IMR-90 (cell line): ENCODE data around the gene TADA2A. TPM values are rescaled to one million over a fixed set of nuclear protein-coding genes. Genes with fewer than 3 reads are reported as not detected.

Experiments used
- ATAC-seq: fragments of 200-7000 bp; cut with Tn5 transposase; 2 replicates; pipeline ENCODE4 v1.9.1; 2020; ENCODE audit warnings: low read depth, mild to moderate bottlenecking, moderate library complexity
- BruUV-seq: library from RNA; stranded (reverse); fragments of 400-500 nt; replicated peaks from 2 replicates; lab custom pipeline; 2021; lab: Mats Ljungman, UMichigan
- CTCF ChIA-PET: fragments of 300-600 bp; formaldehyde crosslinking; extraction: SDS; loops from one replicate; lab custom pipeline; 2021; ENCODE audit warnings: antibody characterized with exemption; lab: Yijun Ruan, JAX
- POLR2A ChIA-PET: fragments of 300-600 bp; sonication (Branson Sonifier 250); formaldehyde crosslinking; loops from one replicate; lab custom pipeline; 2022; ENCODE audit warnings: antibody characterized with exemption; ENCODE audit not compliant: unreplicated experiment; lab: Charles Lee
- DNase-seq: peaks from one replicate; pipeline ENCODE4 v3.0.0; 2013
- H2AFZ ChIP-seq: replicated peaks from 2 replicates; pipeline ENCODE3; 2013; ENCODE audit warnings: low read length, mild to moderate bottlenecking; ENCODE audit not compliant: poor library complexity
- H2AK5ac ChIP-seq: 2 replicates; pipeline ENCODE4 v1.6.1; 2013; ENCODE audit warnings: low read depth, low read length, inconsistent platforms
- H2AK9ac ChIP-seq: replicated peaks from 2 replicates; pipeline ENCODE3; 2013; ENCODE audit warnings: mild to moderate bottlenecking, low read depth, low read length, moderate library complexity; ENCODE audit not compliant: poor library complexity
- H2BK120ac ChIP-seq: 2 replicates; pipeline ENCODE4 v1.6.1; 2013; ENCODE audit warnings: low read depth, low read length, inconsistent platforms
- H2BK15ac ChIP-seq: 3 replicates; pipeline ENCODE4 v1.6.1; 2013; ENCODE audit warnings: low read depth, low read length, inconsistent platforms
- H2BK20ac ChIP-seq: 2 replicates; pipeline ENCODE4 v1.6.1; 2013; ENCODE audit warnings: low read depth, mild to moderate bottlenecking, inconsistent platforms, low read length, moderate library complexity
- H2BK5ac ChIP-seq: 2 replicates; pipeline ENCODE4 v1.6.1; 2013; ENCODE audit warnings: mild to moderate bottlenecking, low read depth, low read length, inconsistent platforms; ENCODE audit not compliant: poor library complexity, severe bottlenecking
- H3K14ac ChIP-seq: replicated peaks from 2 replicates; pipeline ENCODE4 v1.6.1; 2013; ENCODE audit warnings: low read depth, low read length, inconsistent platforms
- H3K18ac ChIP-seq: 2 replicates; pipeline ENCODE4 v1.6.1; 2013; ENCODE audit warnings: low read depth, low read length, control low read depth
- H3K23ac ChIP-seq: 2 replicates; pipeline ENCODE4 v1.6.1; 2013; ENCODE audit warnings: low read depth, low read length, inconsistent platforms
- H3K27ac ChIP-seq: 2 replicates; pipeline ENCODE4 v1.5.1; 2013; ENCODE audit warnings: mild to moderate bottlenecking, control low read depth, low read length; ENCODE audit not compliant: insufficient read depth
- H3K27me3 ChIP-seq: 2 replicates; pipeline ENCODE4 v1.6.1; 2013; ENCODE audit warnings: low read length; ENCODE audit not compliant: control insufficient read depth, insufficient read depth
- H3K36me3 ChIP-seq: 2 replicates; pipeline ENCODE4 v1.6.1; 2013; ENCODE audit warnings: low read length, mixed read lengths; ENCODE audit not compliant: control insufficient read depth, insufficient read depth
- H3K4ac ChIP-seq: 2 replicates; pipeline ENCODE4 v1.6.1; 2013; ENCODE audit warnings: low read depth, low read length, inconsistent platforms
- H3K4me1 ChIP-seq: 2 replicates; pipeline ENCODE4 v1.6.1; 2013; ENCODE audit warnings: low read length, mixed read lengths; ENCODE audit not compliant: control insufficient read depth, insufficient read depth
- H3K4me2 ChIP-seq: 2 replicates; pipeline ENCODE4 v1.6.1; 2013; ENCODE audit warnings: low read depth, mild to moderate bottlenecking, control low read depth, low read length, moderate library complexity
- H3K4me3 ChIP-seq: 2 replicates; pipeline ENCODE4 v1.5.1; 2013; ENCODE audit warnings: low read depth, mild to moderate bottlenecking, control low read depth, low read length, moderate library complexity; ENCODE audit not compliant: insufficient read depth
- H3K56ac ChIP-seq: 2 replicates; pipeline ENCODE4 v1.6.1; 2013; ENCODE audit warnings: low read length, inconsistent platforms; ENCODE audit not compliant: insufficient read depth; ENCODE audit errors: extremely low read depth
- H3K79me1 ChIP-seq, 2 experiments: 2 replicates each; pipeline ENCODE4 v1.6.1; 2013; ENCODE audit warnings: low read length in 2 of 2, inconsistent platforms in 1 of 2, low read depth in 1 of 2
- H3K9ac ChIP-seq: 2 replicates; pipeline ENCODE4 v1.6.1; 2013; ENCODE audit warnings: low read depth, low read length, control low read depth
- H3K9me1 ChIP-seq: 2 replicates; pipeline ENCODE4 v1.6.1; 2013; ENCODE audit warnings: low read length, inconsistent platforms; ENCODE audit not compliant: insufficient read depth
- H3K9me3 ChIP-seq: 2 replicates; pipeline ENCODE4 v1.6.1; 2013; ENCODE audit warnings: low read length; ENCODE audit not compliant: control insufficient read depth, insufficient read depth
- H4K20me1 ChIP-seq: 2 replicates; pipeline ENCODE4 v1.6.1; 2013; ENCODE audit warnings: low read length, inconsistent platforms; ENCODE audit not compliant: insufficient read depth
- H4K5ac ChIP-seq: 2 replicates; pipeline ENCODE4 v1.6.1; 2013; ENCODE audit warnings: mild to moderate bottlenecking, low read depth, low read length, control low read depth
- H4K8ac ChIP-seq, 2 experiments: 2 replicates each; pipeline ENCODE4 v1.6.1; 2013; ENCODE audit warnings: low read depth in 2 of 2, low read length in 2 of 2, control low read depth in 1 of 2, inconsistent platforms in 1 of 2
- H4K91ac ChIP-seq: 2 replicates; pipeline ENCODE4 v1.6.1; 2013; ENCODE audit warnings: low read depth, low read length, inconsistent platforms; ENCODE audit not compliant: insufficient read depth
- BHLHE40 ChIP-seq: fragments of 150-350 bp; IDR thresholded peaks from 2 replicates; pipeline ENCODE4 v1.6.1; 2016; ENCODE audit warnings: mild to moderate bottlenecking, low read depth, low read length
- CHD1 ChIP-seq: IDR thresholded peaks from 2 replicates; pipeline ENCODE4 v1.6.1; 2012; ENCODE audit warnings: low read depth, low read length, improper control_type of control experiment
- CTCF ChIP-seq: conservative IDR thresholded peaks from 2 replicates; pipeline ENCODE4 v1.5.1; 2012; ENCODE audit warnings: mild to moderate bottlenecking, low read depth, low read length, improper control_type of control experiment
- FOS ChIP-seq: fragments of 150-350 bp; IDR thresholded peaks from 2 replicates; pipeline ENCODE4 v1.6.1; 2016; ENCODE audit warnings: low read depth, low read length
- MAZ ChIP-seq: IDR thresholded peaks from 2 replicates; pipeline ENCODE4 v1.6.1; 2012; ENCODE audit warnings: low read depth, mild to moderate bottlenecking, low read length, improper control_type of control experiment, moderate library complexity, borderline replicate concordance
- MXI1 ChIP-seq: IDR thresholded peaks from 2 replicates; pipeline ENCODE4 v1.6.1; 2012; ENCODE audit warnings: low read depth, mild to moderate bottlenecking, low read length, moderate library complexity, borderline replicate concordance
- NFE2L2 ChIP-seq: fragments of 150-350 bp; IDR thresholded peaks from 2 replicates; pipeline ENCODE4 v1.6.1; 2016; ENCODE audit warnings: low read depth, mild to moderate bottlenecking, low read length
- POLR2A ChIP-seq: IDR thresholded peaks from 2 replicates; pipeline ENCODE4 v1.6.1; 2012; ENCODE audit warnings: mild to moderate bottlenecking, low read depth, low read length
- RCOR1 ChIP-seq: IDR thresholded peaks from 2 replicates; pipeline ENCODE4 v1.6.1; 2012; ENCODE audit warnings: mild to moderate bottlenecking, low read length, improper control_type of control experiment; ENCODE audit not compliant: insufficient replicate concordance
- RFX5 ChIP-seq: IDR thresholded peaks from 2 replicates; pipeline ENCODE4 v1.8.0; 2012; ENCODE audit warnings: low read depth, mild to moderate bottlenecking, low read length, moderate library complexity
- SMC3 ChIP-seq: fragments of 150-350 bp; IDR thresholded peaks from 2 replicates; pipeline ENCODE4 v1.6.1; 2016; ENCODE audit warnings: low read depth, mild to moderate bottlenecking, antibody characterized with exemption, low read length, moderate library complexity
- USF2 ChIP-seq: fragments of 150-350 bp; IDR thresholded peaks from 2 replicates; pipeline ENCODE4 v1.6.1; 2017; ENCODE audit warnings: mild to moderate bottlenecking, antibody characterized with exemption, low read length, low read depth
- WGBS, 2 experiments: methylation state at CpG; one replicate each; pipeline versions ENCODE4 v1.1.5 to v1.1.7; 2013; ENCODE audit warnings: missing lambda C conversion rate in 2 of 2; ENCODE audit not compliant: insufficient read length in 1 of 2; ENCODE audit errors: extremely low coverage in 2 of 2; 5-methylcytosine and 5-hydroxymethylcytosine counted together
- dilution Hi-C: fragments of 300-500 bp; cut with HindIII; formaldehyde crosslinking; loops from one replicate; pipeline ENCODE4 v1.14.3; 2018; ENCODE audit warnings: low sequenced_read_pairs; ENCODE audit not compliant: unreplicated experiment
- in situ Hi-C: fragments of 300-500 bp; cut with MboI; formaldehyde crosslinking; loops from 3 replicates; pipeline ENCODE4 v1.14.3; 2019; ENCODE audit warnings: low sequenced_read_pairs, inconsistent platforms, mixed read lengths
- intact Hi-C: fragments of 100-400 bp; cut with micrococcal nuclease; formaldehyde crosslinking; loops from 2 replicates; pipeline ENCODE4 v1.10.0; 2022
- polyA plus RNA-seq, 3 experiments: library from polyadenylated mRNA; depleted of rRNA; stranded (reverse); fragments of >200 nt; gene quantifications; 2 replicates each; pipeline ENCODE4 v1.2.3, GENCODE V29; 2012; ENCODE audit warnings: low replicate concordance in 1 of 3
- total RNA-seq: library from RNA; depleted of rRNA; stranded (reverse); fragments of >200 nt; gene quantifications from 2 replicates; pipeline ENCODE4 v1.2.3, GENCODE V29; 2012

TADA2A gene
- total and polyA plus RNA-seq, 2 of the 4 experiments (the other 2 are of a cell fraction) = 13.1 to 19.7 TPM

- BruUV-seq = no TSS peak
- peaks cover 11% of the 10 kb centered on the region for H3K4me1 ChIP-seq
Observed at GRCh38 chr17:37489197-37490001, 82.7 kb downstream of the TADA2A start, which contains the start of gene DUSP14. Gene DUSP14, plus strand, starts transcription at chr17:37489891. Its CDS starts 22,382 bp downstream, at chr17:37512273.

More at GRCh38 chr17:37489197-37490001, 82.7 kb downstream of the TADA2A start, which contains the start of gene DUSP14:
- peak within 1 kb of the TSS; percentile 94 for H2BK120ac ChIP-seq
- WGBS, 2 experiments = 1% methylated on average over 18 of the region's 100 CpGs; no CpG with 5 or more reads in 1 of the 2 experiments
- peak within 1 kb of the TSS; percentile 84 for H3K18ac ChIP-seq
- H3K27ac ChIP-seq = peak within 1 kb of the TSS; percentile 94
- peak within 1 kb of the TSS; percentile 92 for H3K56ac ChIP-seq
- H3K4me3 ChIP-seq = peak within 1 kb of the TSS; percentile 95
- H3K4me2 ChIP-seq = peak within 1 kb of the TSS; percentile 84
- H3K23ac ChIP-seq = peak within 1 kb of the TSS; percentile 95
- peaks cover 6% of the 10 kb centered on the region; the same call in 1 of the 2 replicates for H3K9me1 ChIP-seq
- intact Hi-C loops = loop anchor here (2.0 to 5.0 kb wide), 4 partner anchors 42 to 887 kb away; partner anchors contain the start of genes ACACA, MRM1 and TADA2A
- peak within 1 kb of the TSS; percentile 93 for H3K9ac ChIP-seq
- H2AK5ac ChIP-seq = peak within 1 kb of the TSS; percentile 96
- H2AFZ ChIP-seq = peak within 1 kb of the TSS; percentile 94
- H3K79me1 ChIP-seq = peaks cover 0 to 43% of the 10 kb centered on the region in 2 experiments; a peak in 2 of 4 replicates
- in situ Hi-C loops = no loop called here
- H3K27me3 ChIP-seq = no peaks in the 10 kb centered on the region
- peak within 1 kb of the TSS; percentile 95 for H4K91ac ChIP-seq
- ATAC-seq (peak; percentile 69), DNase-seq (peak; percentile 77)
- peak within 1 kb of the TSS; percentile 79; the same call in 2 of the 3 replicates for H2BK15ac ChIP-seq
- peak within 1 kb of the TSS; percentile 97 for H2BK5ac ChIP-seq
- no peak for TF ChIP-seq USF2
- no peak for TF ChIP-seq RCOR1
- 0 out of 2 replicates have a peak, but pooled peaks have one; percentile 0 for TF ChIP-seq NFE2L2
- TF ChIP-seq POLR2A = peak; percentile 78
- no peak for TF ChIP-seq FOS
- TF ChIP-seq BHLHE40 = no peak
- TF ChIP-seq MAZ = peak; percentile 94
- TF ChIP-seq MXI1 = peak; percentile 56; the same call in 1 of the 2 replicates
- no peak for TF ChIP-seq RFX5
- no peak for TF ChIP-seq SMC3
- no peak; the same call in 1 of the 2 replicates for TF ChIP-seq CHD1
- no peak for TF ChIP-seq CTCF
- peaks cover 38% of the 10 kb centered on the region for H4K20me1 ChIP-seq
- H4K5ac ChIP-seq = peak within 1 kb of the TSS; percentile 88
- dilution Hi-C loops = no loop called here
- H2AK9ac ChIP-seq = peak within 1 kb of the TSS; percentile 99
- H3K9me3 ChIP-seq = no peaks in the 10 kb centered on the region
- ChIA-PET CTCF (no interaction called here), POLR2A (interaction anchor here (0.6 kb wide), 2 partner anchors 9 to 12 kb away, joined by 3 read pairs; no protein-coding TSS in a partner anchor)
- peak within 1 kb of the TSS; percentile 97 for H3K14ac ChIP-seq
- peak within 1 kb of the TSS; percentile 94 for H3K4ac ChIP-seq
- no peaks in the 10 kb centered on the region for H3K36me3 ChIP-seq
- peak within 1 kb of the TSS; percentile 49 for H2BK20ac ChIP-seq
- H4K8ac ChIP-seq = peak within 1 kb of the TSS; percentile 50 to 58; a peak in 3 of 4 replicates
